ENCODE data around the gene SPEF2.

SPEF2 gene

DNA sequence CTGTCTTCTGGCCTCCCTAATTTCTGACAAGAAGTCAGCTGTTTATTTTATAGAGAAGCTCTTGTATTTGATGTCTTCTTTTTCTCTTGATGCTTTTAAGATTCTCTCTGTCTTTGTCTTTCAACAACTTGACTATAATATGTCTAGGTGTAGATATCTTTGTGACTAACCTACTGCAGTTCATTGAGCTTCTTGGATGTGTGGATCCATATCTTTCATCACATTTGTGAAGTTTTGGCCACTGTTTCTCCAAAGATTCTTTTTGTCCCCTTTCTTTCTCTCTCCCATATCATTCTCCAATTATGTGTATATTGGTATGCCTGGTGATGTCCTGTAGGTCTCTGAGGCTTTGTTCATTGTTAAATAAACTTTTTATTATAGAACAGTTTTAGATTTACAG, 16.7 kb downstream of the SPEF2 start:
- Histone ChIP-seq H3K9me3 (ENCODE audit: control insufficient read depth, insufficient read depth, low read length) (no peaks in the 10 kb centered on the region; the same call in 1 of the 2 replicates), H3K36me3 (ENCODE audit: insufficient read depth, low read length) (no peaks in the 10 kb centered on the region), H3K4me1 (ENCODE audit: insufficient read depth, low read length) (no peaks in the 10 kb centered on the region), H3K9ac (ENCODE audit: low read depth, low read length) (no peak overlapping the region)

DNA sequence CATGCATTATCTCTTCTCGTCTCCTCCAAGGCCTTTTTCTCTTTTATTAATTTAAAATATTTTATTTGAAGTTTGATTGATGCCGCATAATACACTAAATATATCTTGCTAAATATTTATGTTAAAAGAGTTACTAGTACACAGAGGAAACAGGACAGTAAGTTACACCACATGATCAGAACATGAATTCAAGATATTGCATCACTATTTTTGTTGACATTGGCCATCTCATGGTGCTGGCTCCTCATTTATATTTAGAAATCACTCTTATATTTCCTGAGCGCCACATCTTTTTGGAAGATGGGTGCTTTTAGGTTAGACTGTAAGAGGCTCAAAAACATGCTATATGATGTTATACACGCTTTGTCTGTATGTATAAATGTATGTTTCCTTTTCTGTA, 23.0 kb downstream of the SPEF2 start:
- Histone ChIP-seq H3K9me3 (ENCODE audit: control insufficient read depth, insufficient read depth, low read length) (no peaks in the 10 kb centered on the region), H3K36me3 (ENCODE audit: insufficient read depth, low read length) (no peaks in the 10 kb centered on the region), H3K9ac (ENCODE audit: low read depth, low read length) (no peak overlapping the region), H3K4me1 (ENCODE audit: insufficient read depth, low read length) (no peaks in the 10 kb centered on the region)

DNA sequence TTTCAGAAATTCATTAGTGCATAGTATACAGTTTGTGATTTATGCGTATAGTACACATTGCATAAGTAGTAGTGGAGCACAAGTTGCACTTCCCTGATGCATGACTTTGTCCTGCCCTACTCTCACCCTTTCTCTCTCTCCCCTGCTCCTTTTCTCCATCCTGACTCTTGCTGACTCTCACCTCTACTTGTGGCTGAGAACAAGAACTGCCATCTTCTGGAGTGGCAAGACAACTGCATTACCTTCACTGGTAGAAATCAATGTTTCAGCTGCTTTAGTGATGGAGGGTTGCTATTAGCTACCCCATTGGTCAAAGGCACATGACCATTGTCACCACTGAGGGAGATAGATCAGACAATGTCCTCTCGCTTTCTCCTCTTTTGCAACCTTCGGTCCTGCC, 26.9 kb downstream of the SPEF2 start:
- H3K9ac ChIP-seq (ENCODE audit: low read depth, low read length): no peak overlapping the region
- no peaks in the 10 kb centered on the region for H3K36me3 ChIP-seq (ENCODE audit: insufficient read depth, low read length)
- H3K4me1 ChIP-seq (ENCODE audit: insufficient read depth, low read length): no peaks in the 10 kb centered on the region
- H3K9me3 ChIP-seq (ENCODE audit: control insufficient read depth, insufficient read depth, low read length): no peaks in the 10 kb centered on the region

DNA sequence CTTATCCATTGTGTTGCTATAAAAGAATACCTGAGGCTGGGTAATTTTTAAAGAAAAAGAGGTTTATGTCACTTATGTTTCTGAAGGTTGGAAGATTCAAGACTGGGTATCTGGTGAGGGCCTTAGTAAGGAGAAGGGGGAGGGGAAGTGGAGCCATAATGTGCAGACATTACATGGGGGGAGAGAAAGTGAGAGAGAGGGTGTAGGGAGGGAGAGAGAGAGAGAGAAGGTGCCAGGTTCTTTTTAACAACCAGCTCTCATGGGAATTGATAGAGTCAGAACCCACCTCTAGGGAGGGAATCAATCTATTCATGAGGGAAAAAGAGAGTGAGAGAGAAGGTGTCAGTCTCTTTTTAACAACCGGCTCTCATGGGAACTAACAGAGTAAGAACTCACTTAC, 29.5 kb downstream of the SPEF2 start:
- H3K9me3 ChIP-seq (ENCODE audit: control insufficient read depth, insufficient read depth, low read length): no peaks in the 10 kb centered on the region
- H3K4me1 ChIP-seq (ENCODE audit: insufficient read depth, low read length): no peaks in the 10 kb centered on the region
- no peak overlapping the region for H3K9ac ChIP-seq (ENCODE audit: low read depth, low read length)
- no peaks in the 10 kb centered on the region for H3K36me3 ChIP-seq (ENCODE audit: insufficient read depth, low read length)

DNA sequence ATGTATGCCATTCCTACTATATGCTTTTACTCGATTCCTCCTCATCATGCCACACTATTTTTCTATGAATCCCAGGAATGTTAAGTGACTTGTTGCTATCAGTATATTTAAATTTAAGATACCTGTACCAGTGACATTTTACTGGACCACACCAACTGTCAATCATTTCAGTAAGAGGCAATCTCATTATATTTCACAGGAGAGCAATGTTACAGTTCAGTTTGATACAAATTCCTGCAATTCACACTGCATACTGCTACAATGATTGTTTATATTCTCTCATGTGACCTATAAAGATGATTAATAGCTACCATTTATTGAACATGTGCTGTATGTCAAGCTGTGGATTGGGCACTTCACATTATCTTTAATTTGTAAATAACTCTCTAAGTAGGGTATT, 30.0 kb downstream of the SPEF2 start:
- Histone ChIP-seq H3K36me3 (ENCODE audit: insufficient read depth, low read length) (no peaks in the 10 kb centered on the region), H3K9ac (ENCODE audit: low read depth, low read length) (no peak overlapping the region), H3K4me1 (ENCODE audit: insufficient read depth, low read length) (no peaks in the 10 kb centered on the region), H3K9me3 (ENCODE audit: control insufficient read depth, insufficient read depth, low read length) (no peaks in the 10 kb centered on the region)

DNA sequence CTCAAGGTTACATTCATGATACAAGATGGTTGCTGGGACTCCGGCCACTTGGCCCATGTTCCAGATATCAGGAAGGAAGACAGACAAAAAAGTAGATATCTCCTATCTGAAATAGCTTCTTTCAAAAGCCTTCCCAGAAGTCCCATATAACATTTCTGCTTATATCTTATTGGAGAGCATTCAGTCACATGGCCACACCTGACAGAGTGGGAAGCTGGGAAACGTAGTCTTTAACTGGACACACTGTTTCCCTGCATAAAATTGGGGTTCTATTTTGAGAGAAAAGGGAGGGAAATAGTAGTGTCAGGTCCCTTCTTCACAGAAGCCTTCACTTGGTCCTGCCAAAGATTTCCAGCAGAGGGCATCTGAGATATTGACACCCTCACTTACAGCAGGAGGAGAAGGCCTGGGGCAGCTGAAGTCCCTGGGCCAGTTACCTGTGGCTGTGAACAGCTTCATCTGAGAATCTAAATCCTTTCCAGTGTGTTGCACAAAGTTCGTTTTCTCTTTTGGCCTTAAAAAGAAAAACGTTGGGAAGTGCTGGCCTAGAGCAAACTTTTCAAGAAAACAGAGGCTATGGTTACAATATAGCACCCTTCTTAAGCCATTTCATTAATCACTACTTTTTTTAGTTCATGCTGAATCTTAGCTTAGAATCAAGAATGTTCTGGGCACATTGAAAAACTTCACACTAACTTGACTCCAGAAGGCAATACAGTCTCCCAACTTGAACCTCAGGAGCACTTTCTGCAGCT, 33.5 kb downstream of the SPEF2 start:
- Histone ChIP-seq H3K36me3 (ENCODE audit: insufficient read depth, low read length) (no peaks in the 10 kb centered on the region), H3K4me1 (ENCODE audit: insufficient read depth, low read length) (no peaks in the 10 kb centered on the region), H3K9ac (ENCODE audit: low read depth, low read length) (no peak overlapping the region), H3K9me3 (ENCODE audit: control insufficient read depth, insufficient read depth, low read length) (no peaks in the 10 kb centered on the region)

DNA sequence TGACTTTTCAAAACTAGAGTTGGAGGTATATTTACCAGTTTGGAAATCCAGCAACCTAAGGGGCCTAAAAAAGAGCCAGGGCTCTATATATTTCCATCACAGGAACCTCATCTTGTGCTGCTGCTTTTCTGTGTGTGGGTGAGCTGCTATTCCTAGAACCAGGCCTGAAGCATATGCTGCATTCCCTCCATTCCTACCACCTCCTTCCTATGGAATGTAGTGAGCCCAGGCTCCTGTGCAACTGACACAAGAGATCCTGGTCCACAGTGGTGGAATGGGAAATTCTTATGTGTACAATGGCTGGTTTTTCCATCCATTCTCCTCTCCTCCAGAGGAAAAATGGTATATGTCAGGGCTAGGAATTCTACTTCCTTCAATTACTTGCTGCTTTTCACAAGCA, 39.1 kb downstream of the SPEF2 start:
- H3K36me3 ChIP-seq (ENCODE audit: insufficient read depth, low read length): no peaks in the 10 kb centered on the region
- 0 out of 2 replicates have a peak, but pooled peaks cover 4% of the 10 kb centered on the region for H3K4me1 ChIP-seq (ENCODE audit: insufficient read depth, low read length)
- no peaks in the 10 kb centered on the region for H3K9me3 ChIP-seq (ENCODE audit: control insufficient read depth, insufficient read depth, low read length)
- H3K9ac ChIP-seq (ENCODE audit: low read depth, low read length): no peak overlapping the region

DNA sequence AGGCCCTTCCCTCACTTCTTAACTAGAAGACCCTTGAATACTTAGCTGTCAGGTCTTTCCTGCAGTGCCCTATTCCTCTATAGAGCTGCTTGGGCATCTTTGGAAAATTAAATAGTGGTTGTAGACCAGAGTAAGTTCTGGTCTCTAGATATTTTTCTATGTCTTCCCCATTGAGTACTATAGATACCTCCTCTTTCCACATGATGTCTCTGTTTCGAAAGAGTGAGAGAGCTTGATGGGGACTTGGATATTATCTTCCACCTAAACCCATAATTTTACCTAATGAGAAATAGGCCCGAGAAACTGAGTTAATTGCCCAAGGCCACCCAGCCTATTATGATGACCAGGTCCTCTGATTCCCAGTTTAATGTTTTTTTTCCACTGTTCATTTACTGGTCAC, 40.2 kb downstream of the SPEF2 start:
- Histone ChIP-seq H3K36me3 (ENCODE audit: insufficient read depth, low read length) (no peaks in the 10 kb centered on the region), H3K9ac (ENCODE audit: low read depth, low read length) (no peak overlapping the region), H3K4me1 (ENCODE audit: insufficient read depth, low read length) (0 out of 2 replicates have a peak, but pooled peaks cover 4% of the 10 kb centered on the region), H3K9me3 (ENCODE audit: control insufficient read depth, insufficient read depth, low read length) (no peaks in the 10 kb centered on the region)

DNA sequence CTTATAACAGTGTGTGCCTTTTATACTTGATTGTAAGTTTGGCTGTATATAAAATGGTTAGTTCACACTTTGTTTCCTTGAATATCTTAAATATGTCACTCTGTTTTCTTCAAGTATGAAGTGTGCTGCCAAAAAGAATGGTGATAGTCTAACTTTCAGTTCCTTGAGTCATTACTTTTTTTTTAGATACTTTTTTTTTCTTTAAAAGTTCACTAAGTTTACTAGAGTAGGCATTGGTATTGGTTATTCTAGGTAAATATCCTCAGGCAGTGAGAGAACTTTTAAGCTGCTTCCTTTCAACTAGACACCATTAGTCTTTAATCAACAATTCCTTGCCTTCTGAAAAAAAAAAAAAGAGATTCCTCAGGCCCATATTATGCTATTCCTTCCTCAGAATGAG, 41.9 kb downstream of the SPEF2 start:
- Histone ChIP-seq H3K9ac (ENCODE audit: low read depth, low read length) (no peak overlapping the region), H3K36me3 (ENCODE audit: insufficient read depth, low read length) (no peaks in the 10 kb centered on the region), H3K4me1 (ENCODE audit: insufficient read depth, low read length) (0 out of 2 replicates have a peak, but pooled peaks cover 4% of the 10 kb centered on the region), H3K9me3 (ENCODE audit: control insufficient read depth, insufficient read depth, low read length) (no peaks in the 10 kb centered on the region)

DNA sequence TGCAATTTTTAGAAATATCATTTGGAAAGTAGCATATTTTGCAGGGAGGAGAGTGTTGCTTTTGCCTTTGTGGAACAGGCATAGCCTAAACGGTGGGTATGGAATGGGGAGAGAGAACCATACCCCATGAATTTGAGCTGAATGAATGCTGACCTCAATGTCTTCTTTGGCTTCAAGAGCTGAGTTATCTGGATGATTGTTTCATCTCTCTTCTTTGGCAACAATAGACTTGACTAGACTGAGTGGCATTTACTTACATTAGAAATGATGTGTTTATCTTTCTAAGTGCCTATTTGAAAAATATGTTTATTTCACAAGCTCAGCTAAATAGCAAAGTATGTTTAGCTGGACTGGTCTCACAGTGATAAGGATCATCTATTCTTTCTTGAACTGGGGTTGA, 42.8 kb downstream of the SPEF2 start:
- H3K4me1 ChIP-seq (ENCODE audit: insufficient read depth, low read length): 0 out of 2 replicates have a peak, but pooled peaks cover 4% of the 10 kb centered on the region
- H3K36me3 ChIP-seq (ENCODE audit: insufficient read depth, low read length): no peaks in the 10 kb centered on the region
- no peak overlapping the region for H3K9ac ChIP-seq (ENCODE audit: low read depth, low read length)
- H3K9me3 ChIP-seq (ENCODE audit: control insufficient read depth, insufficient read depth, low read length): no peaks in the 10 kb centered on the region

DNA sequence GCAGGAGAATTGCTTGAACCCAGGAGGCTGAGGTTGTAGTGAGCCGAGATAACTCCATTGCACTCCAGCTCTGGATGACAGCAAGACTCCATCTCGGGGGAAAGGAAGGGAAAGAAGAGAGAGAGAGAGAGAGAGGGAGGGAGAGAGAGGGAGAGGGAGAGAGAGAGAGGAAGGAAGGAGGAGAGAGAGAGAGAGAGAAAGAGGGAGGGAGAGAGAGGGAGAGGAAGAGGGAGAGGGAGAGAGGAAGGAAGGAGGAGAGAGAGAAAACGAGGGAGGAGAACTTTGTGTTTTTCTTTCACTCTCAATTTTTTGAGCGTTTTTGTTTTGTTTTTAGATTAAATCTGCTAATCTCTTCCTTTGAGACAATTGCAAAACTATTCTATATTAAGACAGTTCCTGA, 46.9 kb downstream of the SPEF2 start:
- H3K9me3 ChIP-seq (ENCODE audit: control insufficient read depth, insufficient read depth, low read length): no peaks in the 10 kb centered on the region
- H3K36me3 ChIP-seq (ENCODE audit: insufficient read depth, low read length): no peaks in the 10 kb centered on the region
- no peak overlapping the region for H3K9ac ChIP-seq (ENCODE audit: low read depth, low read length)
- no peaks in the 10 kb centered on the region for H3K4me1 ChIP-seq (ENCODE audit: insufficient read depth, low read length)

DNA sequence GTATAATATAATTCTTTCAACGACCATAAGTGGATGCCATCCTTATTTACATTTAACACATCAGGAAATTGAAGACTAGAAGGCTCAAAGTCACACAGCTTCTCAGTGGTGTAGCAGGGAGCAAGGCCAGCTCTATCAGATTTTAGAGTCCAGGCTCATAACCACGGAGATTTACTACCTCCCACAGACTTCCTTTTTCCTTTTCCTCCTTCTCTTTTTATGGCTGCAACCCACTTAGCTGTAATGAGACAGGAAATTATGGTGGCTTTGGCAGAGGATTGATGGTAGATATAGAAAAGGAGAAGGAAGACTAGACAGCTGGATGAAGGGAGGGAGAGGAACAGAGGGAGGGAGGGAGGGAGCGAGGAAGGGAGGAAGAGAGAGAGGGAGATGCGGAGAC, 47.4 kb downstream of the SPEF2 start:
- Histone ChIP-seq H3K4me1 (ENCODE audit: insufficient read depth, low read length) (no peaks in the 10 kb centered on the region), H3K36me3 (ENCODE audit: insufficient read depth, low read length) (no peaks in the 10 kb centered on the region)

DNA sequence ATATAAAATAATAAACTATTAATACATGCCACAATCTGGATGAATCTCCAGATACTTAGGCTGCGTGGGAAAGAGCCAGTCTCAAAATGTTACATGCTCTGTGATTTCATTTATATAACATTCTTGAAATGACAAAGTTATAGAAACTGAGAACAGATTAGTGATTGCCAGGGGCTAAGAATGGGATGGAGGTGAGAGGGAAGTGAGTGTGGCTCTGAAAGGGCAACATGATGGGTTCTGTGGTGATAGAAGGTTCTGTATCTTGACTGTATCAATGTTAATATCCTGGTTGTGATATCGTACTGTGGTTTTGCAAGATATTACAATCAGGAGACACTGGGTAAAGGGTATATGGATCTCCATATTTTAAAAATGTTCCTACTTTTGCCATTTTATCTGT, 50.7 kb downstream of the SPEF2 start:
- Histone ChIP-seq H3K9me3 (ENCODE audit: control insufficient read depth, insufficient read depth, low read length) (no peaks in the 10 kb centered on the region), H3K9ac (ENCODE audit: low read depth, low read length) (no peak overlapping the region), H3K4me1 (ENCODE audit: insufficient read depth, low read length) (no peaks in the 10 kb centered on the region), H3K36me3 (ENCODE audit: insufficient read depth, low read length) (no peaks in the 10 kb centered on the region)

More for the DNA sequence above, 47.4 kb downstream of the SPEF2 start:
- Histone ChIP-seq H3K9me3 (ENCODE audit: control insufficient read depth, insufficient read depth, low read length) (no peaks in the 10 kb centered on the region), H3K9ac (ENCODE audit: low read depth, low read length) (no peak overlapping the region)

DNA sequence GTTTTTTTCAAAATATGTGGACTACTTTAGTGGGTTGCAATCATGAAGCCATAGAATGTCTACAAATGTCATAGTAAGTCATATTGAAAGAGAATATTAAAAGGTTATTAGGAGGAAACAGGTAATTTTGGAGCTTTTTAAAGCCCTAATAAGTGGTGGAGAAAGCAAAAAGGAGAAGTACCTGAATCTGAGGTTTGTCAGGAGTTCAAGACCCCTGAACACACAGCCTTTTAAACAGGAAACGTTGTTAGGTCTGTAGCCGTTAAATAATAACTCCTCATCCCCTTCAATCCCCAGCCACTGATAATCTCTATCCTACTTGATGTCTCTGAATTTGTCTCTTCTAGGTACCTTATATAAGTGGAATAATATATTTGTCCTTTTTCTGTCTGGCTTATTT, 51.1 kb downstream of the SPEF2 start:
- Histone ChIP-seq H3K9ac (ENCODE audit: low read depth, low read length) (no peak overlapping the region), H3K9me3 (ENCODE audit: control insufficient read depth, insufficient read depth, low read length) (no peaks in the 10 kb centered on the region), H3K4me1 (ENCODE audit: insufficient read depth, low read length) (no peaks in the 10 kb centered on the region), H3K36me3 (ENCODE audit: insufficient read depth, low read length) (no peaks in the 10 kb centered on the region)

DNA sequence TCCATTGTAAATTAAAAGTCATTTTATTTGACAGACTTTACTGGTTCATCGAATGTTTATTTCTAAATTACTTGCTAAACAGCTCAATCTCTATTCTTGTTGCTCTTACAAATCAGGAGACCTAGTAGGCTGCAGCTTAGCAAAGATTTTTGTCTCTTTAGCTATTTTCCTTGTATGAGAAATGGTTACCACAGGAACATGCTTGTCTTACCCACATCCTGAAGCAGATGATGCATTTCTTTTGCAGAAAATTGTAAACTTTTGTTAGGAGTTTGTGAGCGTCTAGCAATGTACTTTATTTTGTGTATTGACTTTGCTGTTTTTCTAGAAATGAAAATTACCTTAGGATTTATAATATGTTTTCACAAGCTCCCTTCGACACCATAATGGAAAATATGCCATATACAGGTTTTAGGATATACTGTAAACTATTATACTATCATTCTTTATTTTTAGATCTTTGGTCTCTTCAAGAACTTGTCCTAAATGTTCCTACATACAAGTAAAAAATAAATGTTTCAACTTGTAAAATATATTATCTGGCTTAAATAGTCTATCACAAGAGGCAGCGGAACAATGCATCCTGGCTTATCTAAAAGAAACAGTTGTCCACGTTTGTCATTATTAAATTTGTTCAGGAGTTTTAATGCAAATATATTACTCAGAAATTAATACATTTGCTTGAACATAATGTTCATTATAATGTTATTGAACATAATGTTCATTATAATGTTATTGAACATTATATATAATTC, 54.1 kb downstream of the SPEF2 start:
- Histone ChIP-seq H3K9me3 (ENCODE audit: control insufficient read depth, insufficient read depth, low read length) (no peaks in the 10 kb centered on the region), H3K36me3 (ENCODE audit: insufficient read depth, low read length) (no peaks in the 10 kb centered on the region), H3K4me1 (ENCODE audit: insufficient read depth, low read length) (no peaks in the 10 kb centered on the region), H3K9ac (ENCODE audit: low read depth, low read length) (no peak overlapping the region)

All from ES-I3 (cell line).